Tibial artery (tissue), 4 donors: ENCODE measurements around the gene CCDC78.
"Not testable (repeated sequence)": the region's sequence is repeated elsewhere in the genome, so short reads cannot be mapped to it uniquely, and the experiment has no call there.

ENCODE experiments used
- DNase-seq, 2 donors: peaks; one replicate each; pipeline ENCODE4 v3.0.0-alpha.2; 2019
- H3K27ac ChIP-seq, 2 donors: fragments of 200-600 bp; sonication (generic) in 1 of 2; 1 replicate in 1 of 2; 2 replicates in 1 of 2; pipeline ENCODE4 v1.5.1; 2018 to 2019; ENCODE audit warnings: mild to moderate bottlenecking in 1 of 2
- H3K27me3 ChIP-seq, 2 donors: fragments of 200-600 bp; sonication (generic) in 1 of 2; one replicate each; pipeline versions ENCODE4 v1.5.1 to v1.6.0; 2016 to 2019
- H3K36me3 ChIP-seq, 3 donors: fragments of 200-600 bp; sonication (generic) in 2 of 3; one replicate each; pipeline ENCODE4 v1.5.1; 2016 to 2019; ENCODE audit warnings: mild to moderate bottlenecking in 2 of 3
- H3K4me1 ChIP-seq, 4 donors: fragments of 200-600 bp; sonication (generic) in 2 of 4; 1 replicate in 3 of 4; 2 replicates in 1 of 4; pipeline ENCODE4 v1.5.1; 2016 to 2019
- H3K4me3 ChIP-seq, 2 donors: fragments of 200-600 bp; sonication (generic) in 1 of 2; 1 replicate in 1 of 2; 2 replicates in 1 of 2; pipeline ENCODE4 v1.5.1; 2018 to 2019; ENCODE audit warnings: mild to moderate bottlenecking in 2 of 2
- H3K9me3 ChIP-seq, 3 donors: fragments of 200-600 bp; sonication (generic) in 1 of 3; one replicate each; pipeline ENCODE4 v1.5.1; 2016 to 2019
- intact Hi-C: fragments of 100-400 bp; cut with DNase I; formaldehyde crosslinking; loops from one replicate; pipeline ENCODE4 v1.15.0; 2023; ENCODE audit warnings: low total_unique reads
- TF ChIP-seq, protein P1 (sequence below), 2 experiments: fragments of 200-600 bp in 1 of 2; fragments of 450-650 bp in 1 of 2; IDR thresholded peaks; one replicate each; pipeline ENCODE4 v1.5.1; 2017 to 2019; ENCODE audit warnings: antibody characterized with exemption in 2 of 2, mild to moderate bottlenecking in 1 of 2, moderate library complexity in 1 of 2

CCDC78 gene

DNA sequence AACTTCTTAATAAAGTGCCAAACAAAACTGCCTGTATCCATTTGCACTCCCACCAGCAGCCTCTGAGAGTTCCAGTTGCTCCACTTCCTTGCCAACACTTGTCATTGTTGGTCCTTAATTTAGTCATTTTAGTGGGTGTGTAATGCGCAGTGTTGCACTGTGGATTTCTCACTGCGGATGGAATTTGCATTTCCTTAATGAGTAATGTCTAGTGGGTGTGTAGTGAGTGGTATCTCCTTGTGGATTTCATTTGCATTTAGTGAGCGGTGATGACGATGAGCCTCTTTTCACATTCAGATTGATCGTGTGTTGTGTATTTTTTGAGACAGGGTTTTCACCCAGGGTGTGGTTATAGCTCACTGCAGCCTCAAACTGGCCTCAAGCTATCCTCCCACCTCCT, 30.2 kb upstream of the CCDC78 start:
- TF ChIP-seq, protein P1, sequence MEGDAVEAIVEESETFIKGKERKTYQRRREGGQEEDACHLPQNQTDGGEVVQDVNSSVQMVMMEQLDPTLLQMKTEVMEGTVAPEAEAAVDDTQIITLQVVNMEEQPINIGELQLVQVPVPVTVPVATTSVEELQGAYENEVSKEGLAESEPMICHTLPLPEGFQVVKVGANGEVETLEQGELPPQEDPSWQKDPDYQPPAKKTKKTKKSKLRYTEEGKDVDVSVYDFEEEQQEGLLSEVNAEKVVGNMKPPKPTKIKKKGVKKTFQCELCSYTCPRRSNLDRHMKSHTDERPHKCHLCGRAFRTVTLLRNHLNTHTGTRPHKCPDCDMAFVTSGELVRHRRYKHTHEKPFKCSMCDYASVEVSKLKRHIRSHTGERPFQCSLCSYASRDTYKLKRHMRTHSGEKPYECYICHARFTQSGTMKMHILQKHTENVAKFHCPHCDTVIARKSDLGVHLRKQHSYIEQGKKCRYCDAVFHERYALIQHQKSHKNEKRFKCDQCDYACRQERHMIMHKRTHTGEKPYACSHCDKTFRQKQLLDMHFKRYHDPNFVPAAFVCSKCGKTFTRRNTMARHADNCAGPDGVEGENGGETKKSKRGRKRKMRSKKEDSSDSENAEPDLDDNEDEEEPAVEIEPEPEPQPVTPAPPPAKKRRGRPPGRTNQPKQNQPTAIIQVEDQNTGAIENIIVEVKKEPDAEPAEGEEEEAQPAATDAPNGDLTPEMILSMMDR (IDR thresholded peaks at IDR 0.05): no peak
- H3K36me3 ChIP-seq: no peaks in the 10 kb centered on the region
- no peaks in the 10 kb centered on the region for H3K9me3 ChIP-seq
- intact Hi-C loops: no loop called here
- no peak overlapping the region for H3K4me3 ChIP-seq
- peaks cover 0 to 20% of the 10 kb centered on the region in 2 donors for H3K27me3 ChIP-seq
- peaks cover 0 to 4% (median 0%) of the 10 kb centered on the region in 4 donors for H3K4me1 ChIP-seq
- no peak for DNase-seq
- H3K27ac ChIP-seq: no peak overlapping the region

DNA sequence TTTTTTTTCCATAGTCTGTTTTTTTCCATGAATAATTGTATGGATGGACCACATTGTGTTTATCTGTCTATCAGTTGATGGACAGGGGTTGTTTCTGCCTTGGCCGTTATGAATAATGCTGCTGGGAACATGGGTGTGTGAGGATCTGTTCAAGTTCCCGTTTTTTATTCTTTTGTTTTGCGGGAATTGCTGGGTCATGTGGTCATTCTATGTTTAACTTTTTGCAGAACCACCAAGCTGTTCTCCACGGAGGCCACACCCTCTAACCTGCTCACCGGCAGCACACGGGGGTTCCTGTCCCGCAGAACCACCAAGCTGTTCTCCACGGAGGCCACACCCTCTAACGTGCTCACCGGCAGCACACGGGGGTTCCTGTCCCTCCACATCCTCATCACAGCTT, 28.4 kb upstream of the CCDC78 start:
- no peak overlapping the region for H3K4me3 ChIP-seq
- no peaks in the 10 kb centered on the region for H3K36me3 ChIP-seq
- TF ChIP-seq, protein P1 (IDR thresholded peaks at IDR 0.05): no peak
- no peak overlapping the region for H3K27ac ChIP-seq
- no peak for DNase-seq
- intact Hi-C loops: no loop called here
- H3K4me1 ChIP-seq: peaks cover 0 to 5% (median 0%) of the 10 kb centered on the region in 4 donors
- H3K9me3 ChIP-seq: no peaks in the 10 kb centered on the region
- H3K27me3 ChIP-seq: peaks cover 0 to 10% of the 10 kb centered on the region in 2 donors

DNA sequence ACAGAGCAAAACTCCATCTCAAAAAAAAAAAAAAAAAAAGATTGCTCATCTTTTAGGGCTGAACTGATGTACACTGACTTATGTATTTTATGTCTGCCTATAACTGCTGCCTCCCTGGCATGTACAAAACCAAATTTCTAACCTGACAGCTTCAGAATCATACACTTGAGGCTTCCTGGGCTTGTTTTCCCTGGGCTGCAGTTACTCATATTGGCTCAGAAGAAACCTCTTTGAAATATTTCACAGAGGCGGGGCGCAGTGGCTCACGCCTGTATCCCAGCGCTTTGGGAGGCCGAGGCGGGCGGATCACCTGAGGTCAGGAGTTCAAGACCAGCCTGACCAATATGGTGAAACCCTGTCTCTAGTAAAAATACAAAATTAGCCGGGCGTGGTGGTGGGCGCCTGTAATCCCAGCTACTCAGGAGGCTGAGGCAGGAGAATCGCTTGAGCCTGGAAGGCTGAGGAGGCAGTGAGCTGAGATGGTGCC, 27.9 kb upstream of the CCDC78 start:
- H3K9me3 ChIP-seq, DNase-seq, H3K4me1 ChIP-seq, H3K27ac ChIP-seq, H3K4me3 ChIP-seq, intact Hi-C loops, H3K27me3 ChIP-seq, H3K36me3 ChIP-seq: not testable (repeated sequence)

- no peak for DNase-seq
- Histone ChIP-seq H3K4me3 (no peak overlapping the region), H3K4me1 (peaks cover 0 to 5% (median 0%) of the 10 kb centered on the region in 4 donors), H3K36me3 (no peaks in the 10 kb centered on the region), H3K27ac (no peak overlapping the region), H3K9me3 (no peaks in the 10 kb centered on the region), H3K27me3 (peaks cover 0 to 10% of the 10 kb centered on the region in 2 donors)
- TF ChIP-seq, protein P1 (IDR thresholded peaks at IDR 0.05): no peak
- intact Hi-C loops: no loop called here
Measured at GRCh38 chr16:752007-752312, 25.7 kb upstream of the CCDC78 start.

DNA sequence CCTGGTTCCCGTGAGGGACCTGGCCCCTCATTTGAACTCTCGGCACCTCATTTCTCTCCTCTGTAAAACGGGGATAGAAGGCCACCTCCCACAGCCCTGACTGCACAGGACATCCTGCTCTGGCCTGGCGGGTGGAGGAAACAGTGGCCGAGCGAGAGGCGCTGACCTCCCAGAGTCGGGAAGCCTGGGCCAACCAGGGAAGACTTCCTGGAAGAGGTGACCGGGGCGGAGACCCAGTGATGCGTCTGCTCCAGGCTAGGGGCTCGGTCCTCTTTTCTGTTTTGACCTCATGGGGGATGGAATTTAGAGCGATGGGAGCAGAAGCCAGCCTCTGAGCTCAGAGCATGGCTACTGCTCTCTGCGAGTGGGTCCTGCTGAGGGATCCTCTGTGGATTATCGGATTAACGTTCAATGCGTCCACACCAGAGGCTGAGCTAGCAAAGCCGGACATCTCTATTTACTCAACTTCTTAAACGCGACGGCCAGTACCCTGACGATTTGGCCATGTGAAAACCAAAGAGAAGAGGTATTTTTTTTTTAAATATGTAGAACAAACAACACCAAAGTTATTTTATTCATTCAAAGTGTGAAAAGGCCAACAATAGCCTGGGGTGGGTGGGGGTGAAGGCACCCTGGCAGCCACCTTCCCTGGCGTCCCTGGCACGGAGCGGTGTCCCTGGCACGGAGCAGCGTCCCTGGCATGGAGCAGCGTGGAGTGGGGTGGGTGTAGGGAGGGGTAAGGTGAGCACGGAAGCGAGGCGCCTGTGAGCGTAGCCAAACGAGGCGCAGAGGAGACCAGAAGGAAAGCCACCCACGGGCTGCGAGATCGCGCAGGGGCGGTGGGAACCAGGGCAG, 25.1 kb upstream of the CCDC78 start:
- TF ChIP-seq, protein P1 (IDR thresholded peaks at IDR 0.05): no peak
- intact Hi-C loops: no loop called here
- no peak for DNase-seq
- H3K36me3 ChIP-seq: no peaks in the 10 kb centered on the region
- H3K27ac ChIP-seq: no peak overlapping the region
- H3K9me3 ChIP-seq: no peaks in the 10 kb centered on the region
- peaks cover 0 to 5% (median 0%) of the 10 kb centered on the region in 4 donors for H3K4me1 ChIP-seq
- H3K27me3 ChIP-seq: peaks cover 0 to 10% of the 10 kb centered on the region in 2 donors
- H3K4me3 ChIP-seq: no peak overlapping the region

DNA sequence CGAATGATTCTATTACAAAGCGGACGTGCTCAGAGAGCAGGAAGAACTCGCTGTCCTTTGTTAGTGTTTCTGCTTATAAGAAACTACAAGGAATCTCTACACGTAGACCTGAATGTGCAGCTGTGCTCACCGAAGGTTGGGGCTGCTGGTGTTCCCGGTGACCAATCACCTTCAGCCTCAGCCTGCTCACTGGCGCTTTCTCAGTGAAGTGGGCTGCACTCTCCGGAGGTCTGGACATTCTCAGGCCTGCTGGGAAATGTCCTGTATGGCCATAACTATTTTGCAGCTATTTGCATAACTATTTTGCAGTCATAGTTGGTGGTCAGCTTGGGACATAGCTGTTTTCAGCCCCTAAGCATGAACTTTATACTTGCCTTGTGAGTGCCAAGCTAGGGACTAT, 24.2 kb upstream of the CCDC78 start:
- DNase-seq: no peak
- intact Hi-C loops: no loop called here

More for the DNA sequence above, 24.2 kb upstream of the CCDC78 start:
- Histone ChIP-seq H3K4me1 (peaks cover 0 to 5% (median 0%) of the 10 kb centered on the region in 4 donors), H3K27ac (no peak overlapping the region), H3K9me3 (no peaks in the 10 kb centered on the region), H3K4me3 (no peak overlapping the region), H3K27me3 (peaks cover 0 to 9% of the 10 kb centered on the region in 2 donors), H3K36me3 (no peaks in the 10 kb centered on the region)
- TF ChIP-seq, protein P1 (IDR thresholded peaks at IDR 0.05): no peak
